IMR-90 (cell line): ENCODE data around the gene WSB2.

Experiments
- BHLHE40 ChIP-seq: fragments of 150-350 bp; IDR thresholded peaks from 2 replicates; pipeline ENCODE4 v1.6.1; 2016; ENCODE audit warnings: mild to moderate bottlenecking, low read depth, low read length
- CEBPB ChIP-seq: IDR thresholded peaks from 2 replicates; pipeline ENCODE4 v1.6.1; 2012; ENCODE audit warnings: low read depth, low read length, improper control_type of control experiment
- CTCF ChIP-seq: conservative IDR thresholded peaks from 2 replicates; pipeline ENCODE4 v1.5.1; 2012; ENCODE audit warnings: mild to moderate bottlenecking, low read depth, low read length, improper control_type of control experiment
- MAFK ChIP-seq: IDR thresholded peaks from 2 replicates; pipeline ENCODE4 v1.6.1; 2012; ENCODE audit warnings: low read depth, low read length, improper control_type of control experiment
- POLR2A ChIP-seq: IDR thresholded peaks from 2 replicates; pipeline ENCODE4 v1.6.1; 2012; ENCODE audit warnings: mild to moderate bottlenecking, low read depth, low read length
- RCOR1 ChIP-seq: IDR thresholded peaks from 2 replicates; pipeline ENCODE4 v1.6.1; 2012; ENCODE audit warnings: mild to moderate bottlenecking, low read length, improper control_type of control experiment; ENCODE audit not compliant: insufficient replicate concordance
- TF ChIP-seq, protein P1 (sequence below): fragments of 150-350 bp; IDR thresholded peaks from 2 replicates; pipeline ENCODE4 v1.6.1; 2016; ENCODE audit warnings: low read depth, mild to moderate bottlenecking, low read length, moderate library complexity, borderline replicate concordance

DNA sequence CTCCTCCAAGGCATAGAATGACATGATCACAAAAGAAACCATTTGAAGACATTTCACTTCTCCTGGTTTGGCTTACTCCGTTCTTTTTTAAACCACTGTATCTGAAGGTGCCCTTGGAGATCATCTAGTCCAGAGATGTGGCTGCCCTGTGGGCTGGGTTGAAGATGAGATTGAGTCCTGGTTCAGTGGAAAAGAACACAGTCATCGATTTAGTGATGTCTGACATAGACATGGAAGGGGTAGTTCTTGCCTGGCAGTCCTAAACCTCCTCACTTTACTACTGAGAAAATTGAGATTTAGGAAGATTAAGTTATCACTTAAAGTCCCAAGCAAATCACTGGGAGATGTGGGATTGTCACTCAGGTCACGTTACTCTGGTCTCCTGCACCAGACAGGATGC lies 40.1 kb upstream of the WSB2 start:
- TF ChIP-seq CTCF = no peak
- TF ChIP-seq RCOR1 = no peak
- no peak for TF ChIP-seq CEBPB
- TF ChIP-seq, protein P1, sequence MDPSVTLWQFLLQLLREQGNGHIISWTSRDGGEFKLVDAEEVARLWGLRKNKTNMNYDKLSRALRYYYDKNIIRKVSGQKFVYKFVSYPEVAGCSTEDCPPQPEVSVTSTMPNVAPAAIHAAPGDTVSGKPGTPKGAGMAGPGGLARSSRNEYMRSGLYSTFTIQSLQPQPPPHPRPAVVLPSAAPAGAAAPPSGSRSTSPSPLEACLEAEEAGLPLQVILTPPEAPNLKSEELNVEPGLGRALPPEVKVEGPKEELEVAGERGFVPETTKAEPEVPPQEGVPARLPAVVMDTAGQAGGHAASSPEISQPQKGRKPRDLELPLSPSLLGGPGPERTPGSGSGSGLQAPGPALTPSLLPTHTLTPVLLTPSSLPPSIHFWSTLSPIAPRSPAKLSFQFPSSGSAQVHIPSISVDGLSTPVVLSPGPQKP = no peak
- TF ChIP-seq POLR2A = no peak
- TF ChIP-seq MAFK = peak; percentile 15; the same call in 1 of the 2 replicates
- no peak for TF ChIP-seq BHLHE40
